HG02970 (cell line): Measurements from ENCODE around the gene STMN3.
"Not testable (repeated sequence)": the region's sequence is repeated elsewhere in the genome, so short reads cannot be mapped to it uniquely, and the experiment has no call there.

Experiments used
- ATAC-seq: cut with Tn5 transposase; IDR thresholded peaks from one replicate; pipeline ENCODE4 v1.9.1; 2021; ENCODE audit warnings: mild to moderate bottlenecking, moderate library complexity, moderate number of reproducible peaks; ENCODE audit not compliant: unreplicated experiment, low FRiP score

Gene STMN3

DNA sequence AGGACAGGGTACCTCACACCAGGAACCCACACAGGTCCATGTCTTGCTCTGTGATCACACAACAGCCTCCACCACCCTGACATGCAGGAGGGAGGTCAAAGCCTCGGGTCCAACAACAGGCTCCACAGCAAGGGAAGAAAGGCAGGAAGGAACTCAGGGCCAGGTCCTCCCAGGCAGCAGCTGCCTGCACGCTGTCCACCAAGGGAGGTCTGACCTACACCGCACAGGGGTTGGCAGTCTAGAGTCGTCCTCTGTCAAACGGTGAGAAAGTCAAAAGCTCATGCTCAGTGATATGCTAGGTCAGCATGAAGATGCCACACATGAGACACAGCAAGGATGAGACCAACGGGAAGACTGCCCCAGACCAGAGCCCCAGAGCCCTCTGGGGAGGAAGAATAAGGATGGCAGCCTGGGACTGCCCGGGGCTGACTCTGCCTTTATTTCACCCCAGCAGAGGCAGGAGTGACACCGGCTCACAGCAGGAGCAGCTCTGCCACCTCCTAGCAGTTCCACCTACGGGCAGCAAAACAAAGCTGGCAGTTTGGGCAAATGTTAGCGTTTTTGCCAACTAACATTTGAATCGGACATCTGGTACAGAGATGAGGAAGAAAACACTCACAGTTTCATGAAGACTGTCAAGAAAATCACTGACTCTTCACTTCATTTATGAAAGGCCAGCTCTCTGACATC lies 34.8 kb downstream of the STMN3 start:
- no peak for ATAC-seq

DNA sequence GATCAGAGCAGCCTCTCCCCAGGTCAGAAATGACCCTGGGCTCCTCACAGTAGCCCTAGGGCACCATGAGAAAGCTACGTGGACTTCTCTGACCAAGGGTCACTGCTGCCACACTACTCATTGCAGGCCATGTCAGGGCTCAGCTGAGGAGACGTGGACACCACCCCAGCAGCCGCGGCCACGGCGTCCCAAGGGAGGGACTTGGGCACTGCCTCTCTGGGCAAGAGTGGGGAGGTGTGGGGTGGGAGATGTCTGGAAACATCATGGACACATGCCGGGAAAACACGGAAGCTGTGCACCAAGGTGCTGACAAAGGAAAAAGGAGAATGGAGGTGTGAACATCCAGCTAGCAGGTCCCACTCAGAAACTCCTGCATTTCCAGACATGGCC lies 35.4 kb downstream of the STMN3 start:
- ATAC-seq = no peak

DNA sequence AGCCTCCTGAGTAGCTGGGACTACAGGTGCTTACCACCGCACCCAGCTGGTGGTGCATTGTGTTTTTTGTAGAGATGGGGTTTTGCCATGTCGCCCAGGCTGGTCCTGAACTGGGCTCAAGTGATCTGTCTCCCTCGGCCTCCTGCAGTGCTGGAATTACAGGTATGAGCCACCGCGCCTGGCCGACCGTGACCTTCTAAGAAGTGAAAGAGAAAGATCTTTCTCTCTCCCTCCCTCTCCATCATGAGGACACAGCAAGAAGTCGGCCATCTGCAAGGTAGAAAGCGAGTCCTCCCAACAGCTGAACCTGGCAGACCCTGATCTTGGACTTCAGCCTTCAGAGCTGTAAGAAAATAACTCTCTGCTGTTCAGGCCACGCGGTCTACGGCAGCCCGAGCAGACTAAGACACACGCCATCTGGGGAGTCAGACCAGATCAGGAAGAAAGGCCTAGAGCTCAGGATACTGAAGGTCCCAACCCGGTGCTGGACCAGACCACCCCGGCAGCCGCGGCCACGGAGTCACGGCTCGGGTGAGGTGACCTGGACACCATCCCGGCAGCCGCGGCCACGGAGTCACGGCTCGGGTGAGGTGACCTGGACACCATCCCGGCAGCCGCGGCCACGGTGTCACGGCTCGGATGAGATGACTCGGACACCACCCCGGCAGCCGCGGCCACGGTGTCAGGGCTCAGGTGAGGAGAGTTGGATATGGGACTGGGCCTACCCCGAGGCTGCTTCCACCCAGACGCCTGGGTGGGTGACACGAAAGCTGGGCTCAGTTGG lies 35.9 kb downstream of the STMN3 start:
- no peak for ATAC-seq

DNA sequence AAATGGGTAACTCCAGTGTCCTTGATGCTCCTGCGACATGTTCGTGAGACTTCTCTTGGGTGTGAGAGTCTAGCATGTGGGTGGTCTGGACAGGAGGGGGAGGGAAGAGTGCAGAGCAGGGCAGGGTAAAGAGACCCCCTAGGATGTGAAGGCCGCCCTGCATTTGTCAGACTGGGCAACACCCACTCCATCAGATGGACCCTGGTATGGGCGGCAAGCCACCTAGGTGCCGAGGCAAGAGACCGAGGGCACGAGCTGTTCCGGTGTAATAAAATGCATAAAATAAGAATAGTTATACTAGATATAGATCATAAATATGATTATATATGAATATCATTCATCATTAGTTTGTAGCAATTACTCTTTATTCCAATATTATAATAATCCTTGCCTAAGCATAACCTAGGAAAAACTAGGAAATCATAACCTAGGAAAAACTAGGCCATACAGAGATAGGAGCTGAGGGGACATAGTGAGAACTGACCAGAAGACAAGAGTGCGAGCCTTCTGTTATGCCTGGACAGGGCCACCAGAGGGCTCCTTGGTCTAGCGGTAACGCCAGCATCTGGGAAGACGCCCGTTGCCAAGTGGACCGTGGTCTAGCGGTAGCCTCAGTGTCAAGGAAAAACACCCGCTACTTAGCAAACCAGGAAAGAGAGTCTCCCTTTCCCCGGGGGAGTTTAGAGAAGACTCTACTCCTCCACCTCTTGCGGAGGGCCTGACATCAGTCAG lies 39.2 kb downstream of the STMN3 start:
- ATAC-seq = not testable (repeated sequence)

DNA sequence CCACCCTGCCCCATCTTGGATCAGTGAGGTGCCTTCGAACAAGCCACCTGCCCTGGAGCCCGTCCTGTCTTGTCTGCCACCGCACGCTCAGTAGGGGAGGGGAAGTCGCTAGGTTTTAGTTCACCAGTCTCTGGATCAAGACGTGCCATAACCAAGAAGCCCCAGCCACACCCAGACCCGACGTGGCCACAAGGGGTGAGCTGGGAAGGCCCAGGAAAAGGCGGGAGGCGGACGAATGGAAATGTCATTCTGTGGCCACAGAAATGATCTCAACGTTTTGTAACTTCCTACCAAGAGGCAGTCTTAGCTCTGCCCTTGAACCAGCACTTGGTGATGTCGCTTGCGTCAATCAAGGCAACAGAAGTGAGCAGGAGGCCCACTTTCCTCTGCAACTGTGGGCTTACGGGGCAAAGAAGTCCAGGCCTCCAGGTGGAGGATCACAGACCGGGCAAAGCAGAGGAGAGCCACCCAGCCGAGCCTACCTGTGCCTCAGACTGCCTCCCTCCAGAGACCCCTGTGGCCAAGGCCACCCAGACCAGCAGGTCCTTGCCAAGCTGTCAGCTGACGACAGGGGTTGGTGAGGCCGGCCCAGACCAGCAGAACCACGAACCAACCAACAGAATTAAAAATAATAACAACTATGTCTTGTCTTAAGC lies 40.8 kb downstream of the STMN3 start:
- ATAC-seq = no peak

DNA sequence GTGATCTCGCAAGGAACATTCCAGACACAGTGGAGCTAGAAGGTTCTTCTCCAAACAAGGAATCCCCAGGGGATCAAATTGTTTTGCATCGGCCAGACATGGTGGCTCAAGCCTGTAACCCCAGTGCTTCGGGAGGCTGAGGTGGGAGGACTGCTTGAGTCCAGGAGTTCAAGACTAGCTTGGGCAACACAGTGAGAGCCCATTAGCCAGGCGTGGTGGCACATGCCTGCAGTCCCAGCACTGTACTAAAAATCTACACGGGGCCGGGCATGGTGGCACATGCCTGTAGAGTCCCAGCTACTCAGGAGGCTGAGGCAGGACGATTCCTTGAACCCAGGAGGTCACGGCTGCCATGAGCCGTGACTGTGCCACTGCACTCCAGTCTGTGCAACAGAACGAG lies 41.6 kb downstream of the STMN3 start:
- ATAC-seq = no peak

DNA sequence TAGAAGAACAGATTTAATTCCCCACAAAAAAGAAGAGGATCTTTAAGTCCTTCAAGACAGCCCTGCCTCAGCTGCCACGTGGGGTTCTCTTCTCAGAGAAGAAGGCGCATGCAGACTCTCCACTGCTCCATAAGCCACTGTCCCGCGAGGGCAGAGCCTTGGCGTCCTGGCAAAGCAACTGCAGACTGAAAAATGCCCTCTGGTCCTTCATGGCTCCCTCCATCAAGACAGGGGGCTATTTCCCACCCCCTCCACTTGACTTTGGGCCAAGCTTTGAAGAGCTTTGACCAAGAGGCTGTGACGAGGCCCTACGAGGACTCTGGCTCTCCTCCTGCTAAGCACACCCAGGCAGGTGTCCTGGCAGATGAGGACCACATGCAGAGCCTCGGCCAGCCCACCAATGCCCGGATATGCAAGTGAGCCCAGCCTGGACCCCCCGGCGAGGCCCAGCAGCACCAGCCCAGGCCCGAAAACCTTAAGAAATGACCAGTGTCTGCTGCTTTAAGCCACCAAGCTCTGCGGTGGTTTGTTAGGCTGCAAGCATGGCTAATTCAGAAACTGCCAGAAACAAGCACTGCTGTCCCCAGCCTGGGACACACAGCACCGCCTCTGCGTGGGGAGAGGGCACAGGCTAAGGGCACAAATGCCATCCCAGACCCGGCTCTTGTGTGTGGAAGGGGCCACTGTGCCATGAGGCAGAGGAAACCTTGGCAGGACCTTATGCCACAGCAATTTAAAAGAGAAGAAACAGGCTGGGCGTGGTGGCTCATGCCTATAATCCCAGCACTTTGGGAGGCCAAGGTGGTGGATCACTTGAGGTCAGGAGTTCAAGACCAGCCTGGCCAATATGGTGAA lies 42.4 kb downstream of the STMN3 start:
- no peak for ATAC-seq

DNA sequence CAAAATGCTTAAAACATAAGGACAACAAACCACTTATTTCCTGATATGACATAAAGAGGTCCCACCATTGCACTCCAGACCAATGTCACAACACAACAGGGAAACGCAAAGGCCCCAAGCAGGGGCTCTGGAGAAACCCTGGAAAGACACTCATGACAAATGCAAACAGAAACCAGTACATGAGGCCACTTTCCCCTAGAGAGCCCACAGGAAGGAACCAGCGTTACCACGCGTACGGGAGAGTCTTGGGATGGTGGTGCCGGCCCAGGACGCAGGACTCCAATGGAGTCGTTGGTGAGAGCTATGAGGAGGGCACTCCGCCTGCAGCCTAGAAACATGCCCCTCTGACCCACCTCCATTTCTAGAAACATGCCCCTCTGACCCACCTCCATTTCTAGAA lies 46.5 kb downstream of the STMN3 start:
- no peak for ATAC-seq

DNA sequence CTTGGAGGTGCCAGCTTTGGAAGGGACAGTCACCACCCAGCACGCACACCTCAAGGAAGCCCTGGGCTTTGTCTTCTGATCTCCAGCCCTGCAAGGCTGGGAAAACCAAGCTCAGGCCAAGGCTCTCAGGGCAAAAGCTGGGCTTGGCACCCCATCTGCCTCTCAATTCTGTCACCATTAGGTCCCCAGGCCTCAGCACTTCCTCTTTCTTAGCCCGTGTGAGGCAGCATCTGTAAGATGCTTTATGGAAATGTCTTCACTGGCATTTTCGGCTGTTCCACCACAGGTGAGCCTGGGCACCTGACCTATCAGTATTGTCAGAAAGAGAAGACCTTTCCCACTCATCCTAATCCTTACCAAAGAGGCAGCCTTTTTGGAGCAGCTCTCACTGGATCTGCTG lies 50.9 kb downstream of the STMN3 start:
- no peak for ATAC-seq

DNA sequence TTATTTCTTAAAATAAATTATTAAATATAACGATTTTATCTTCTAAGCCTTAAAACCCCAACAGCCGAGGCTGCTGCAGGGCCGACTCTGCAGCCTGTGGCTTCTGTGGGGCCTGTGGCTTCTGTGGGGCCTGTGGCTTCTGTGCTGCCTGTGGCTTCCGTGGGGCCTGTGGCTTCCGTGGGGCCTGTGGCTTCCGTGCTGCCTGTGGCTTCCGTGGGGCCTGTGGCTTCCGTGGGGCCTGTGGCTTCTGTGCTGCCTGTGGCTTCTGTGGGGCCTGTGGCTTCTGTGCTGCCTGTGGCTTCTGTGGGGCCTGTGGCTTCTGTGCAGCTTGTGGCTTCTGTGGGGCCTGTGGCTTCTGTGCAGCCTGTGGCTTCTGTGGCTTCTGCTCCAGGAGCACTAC lies 51.5 kb downstream of the STMN3 start:
- ATAC-seq = not testable (repeated sequence)

DNA sequence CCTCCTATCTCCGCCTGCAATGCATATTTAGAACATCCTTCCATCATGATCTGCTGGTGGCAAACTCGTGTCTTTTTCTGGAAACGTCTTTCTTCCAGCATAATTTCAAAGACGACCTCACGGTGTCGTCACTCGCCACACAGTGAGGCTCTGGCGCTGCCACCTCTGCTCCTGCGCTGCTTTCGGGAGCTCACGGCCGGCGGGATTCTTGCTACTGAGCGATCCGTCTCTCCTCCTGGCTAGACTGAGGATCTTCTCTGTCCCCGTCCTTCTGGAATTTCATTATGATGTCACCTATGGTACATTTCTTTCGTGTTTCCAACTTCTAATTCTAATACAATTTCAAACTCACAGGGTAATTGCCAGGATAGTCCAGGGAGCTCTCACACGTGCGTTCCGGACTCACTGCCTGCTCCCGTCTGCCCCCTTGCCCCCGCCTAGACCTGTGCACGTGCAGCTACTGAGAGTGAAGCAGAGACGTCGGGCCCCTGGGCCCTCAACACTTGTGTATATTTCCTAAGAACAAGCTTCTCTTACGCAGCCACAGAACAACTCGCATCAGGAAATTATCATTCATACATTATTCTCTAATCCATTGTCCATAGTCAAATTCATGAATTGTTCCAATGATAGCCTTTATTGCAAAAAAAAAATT lies 53.7 kb downstream of the STMN3 start:
- no peak for ATAC-seq

DNA sequence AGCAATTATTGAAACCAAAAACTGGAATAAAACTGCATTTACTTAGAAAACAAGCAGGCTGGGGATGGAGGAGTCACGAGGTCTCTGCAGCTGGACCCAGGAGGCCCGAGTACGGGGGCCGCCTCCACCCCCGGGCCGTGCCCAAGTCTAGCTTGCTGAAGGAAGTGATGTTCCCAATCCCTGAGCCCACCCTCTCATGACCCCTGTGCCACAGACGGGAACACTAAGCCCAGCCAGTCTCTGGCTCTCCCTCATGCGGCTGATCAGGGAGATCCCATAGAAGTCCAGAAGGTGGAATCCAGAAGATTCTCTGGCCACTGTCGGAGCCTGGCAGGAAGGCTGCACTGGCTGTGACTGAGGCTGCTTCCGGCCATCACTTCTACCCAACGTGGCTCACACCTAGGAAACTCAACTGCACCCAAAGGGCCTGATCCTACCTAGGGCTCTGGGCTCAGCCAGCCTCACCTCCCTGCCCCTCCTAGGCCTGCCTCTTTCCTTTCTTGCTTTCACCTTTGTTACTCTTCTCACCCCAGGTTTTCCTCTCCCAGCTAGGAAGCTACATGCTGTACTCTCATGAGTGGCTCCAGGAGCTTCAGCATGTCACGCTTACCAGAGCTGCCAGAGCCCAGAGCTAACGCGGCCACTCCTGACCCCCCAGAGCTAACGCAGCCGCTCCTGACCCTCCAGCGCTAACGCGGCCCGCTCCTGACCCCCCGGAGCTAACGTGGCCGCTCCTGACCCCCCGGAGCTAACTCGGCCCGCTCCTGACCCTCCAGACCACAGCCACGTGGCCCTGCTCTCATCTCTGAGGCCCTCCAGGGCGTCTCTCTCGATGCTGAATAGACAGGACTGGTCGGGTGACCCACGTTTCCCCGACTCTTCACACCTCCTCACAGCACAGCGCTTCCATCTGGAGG lies 54.5 kb downstream of the STMN3 start:
- no peak for ATAC-seq

DNA sequence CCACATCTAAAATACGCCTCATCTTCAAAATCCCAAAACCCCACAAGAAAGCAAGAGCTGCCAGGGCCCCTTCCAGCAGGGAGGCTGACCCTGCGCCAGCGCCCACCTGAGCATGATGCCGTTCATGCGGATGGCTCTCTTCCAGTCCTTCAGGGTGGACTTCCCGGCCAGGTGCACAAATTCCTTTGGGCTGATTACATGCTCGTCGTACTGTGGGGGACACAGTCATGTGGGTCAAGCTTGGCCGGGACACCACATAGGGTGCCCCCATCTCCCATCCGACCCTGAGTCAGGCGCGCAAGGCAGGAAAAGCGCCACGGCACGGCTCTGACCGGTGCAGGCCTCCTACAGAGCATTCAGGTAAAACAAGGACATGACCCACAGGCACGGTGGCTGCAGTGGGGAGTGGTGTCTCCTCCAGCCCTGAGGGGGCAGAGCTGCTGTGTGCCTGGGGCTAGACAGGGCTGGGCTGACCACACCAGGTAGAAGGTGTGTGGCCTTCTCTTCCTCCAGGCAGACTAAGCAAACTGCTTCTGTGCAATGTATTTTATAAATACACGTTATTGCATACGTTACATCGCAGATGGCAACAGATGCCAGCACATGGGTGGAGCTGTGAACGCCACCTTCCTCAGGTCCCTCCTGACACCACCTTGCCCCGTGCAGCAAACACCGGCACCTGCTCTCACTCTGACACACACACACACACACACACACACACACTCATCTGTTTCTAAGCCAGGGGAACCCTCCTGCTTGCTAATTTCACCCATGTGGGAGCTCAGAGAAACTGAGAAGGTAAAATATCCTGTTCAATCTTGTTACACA lies 55.4 kb downstream of the STMN3 start:
- no peak for ATAC-seq

DNA sequence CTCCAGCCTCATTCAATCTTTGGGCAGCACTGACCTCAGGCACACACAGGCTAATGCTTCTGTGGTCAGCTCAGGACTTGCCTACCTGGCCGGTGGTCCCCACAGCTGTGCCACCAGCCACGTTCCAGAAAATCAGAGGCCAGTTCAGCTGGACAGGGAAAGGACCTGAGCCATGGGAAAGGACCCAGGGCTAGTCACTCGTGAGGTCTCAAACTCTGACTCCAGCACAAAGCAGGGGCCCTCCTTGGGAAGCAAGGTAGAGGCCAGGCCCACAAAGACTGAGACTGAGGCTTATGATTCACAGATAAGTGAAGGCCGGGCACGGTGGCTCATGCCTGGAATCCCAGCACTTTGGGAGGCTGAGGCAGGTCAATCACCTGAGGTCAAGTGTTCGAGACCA lies 56.8 kb downstream of the STMN3 start:
- ATAC-seq = no peak

DNA sequence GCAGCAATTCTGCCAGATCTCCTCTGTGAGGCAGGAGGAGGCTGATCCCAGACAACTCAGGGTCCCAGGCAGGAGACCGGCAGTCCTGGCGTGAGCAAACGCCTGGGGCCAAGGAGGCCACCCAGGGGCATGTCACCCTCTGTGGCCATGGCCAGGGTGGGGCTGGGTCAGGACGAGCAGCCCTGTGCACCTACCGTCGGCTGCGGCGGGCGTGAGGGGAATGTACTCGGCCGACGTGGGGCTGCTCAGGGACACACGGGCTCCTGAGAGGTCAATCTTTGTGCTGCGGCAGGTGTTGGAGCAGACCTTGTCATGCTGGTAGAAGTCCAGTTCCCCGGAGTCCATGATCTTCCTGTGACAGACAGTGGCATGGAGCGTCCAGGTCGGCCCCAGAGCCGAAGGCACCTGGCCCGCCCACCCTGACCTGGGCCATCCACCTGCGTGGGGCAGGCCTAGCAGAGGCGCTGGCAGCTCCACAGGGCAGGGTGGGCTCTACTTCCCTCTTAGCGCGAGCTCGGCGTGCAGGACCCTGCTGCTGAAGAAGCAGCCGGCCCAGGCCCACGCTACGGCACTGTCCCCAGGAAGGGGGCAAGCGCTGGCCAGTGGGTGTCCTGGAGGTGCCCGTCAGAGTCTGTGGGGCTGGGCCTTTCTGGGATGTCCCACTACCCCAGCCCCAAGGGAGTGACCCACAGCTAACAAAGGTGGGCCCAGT lies 57.7 kb downstream of the STMN3 start:
- no peak for ATAC-seq

DNA sequence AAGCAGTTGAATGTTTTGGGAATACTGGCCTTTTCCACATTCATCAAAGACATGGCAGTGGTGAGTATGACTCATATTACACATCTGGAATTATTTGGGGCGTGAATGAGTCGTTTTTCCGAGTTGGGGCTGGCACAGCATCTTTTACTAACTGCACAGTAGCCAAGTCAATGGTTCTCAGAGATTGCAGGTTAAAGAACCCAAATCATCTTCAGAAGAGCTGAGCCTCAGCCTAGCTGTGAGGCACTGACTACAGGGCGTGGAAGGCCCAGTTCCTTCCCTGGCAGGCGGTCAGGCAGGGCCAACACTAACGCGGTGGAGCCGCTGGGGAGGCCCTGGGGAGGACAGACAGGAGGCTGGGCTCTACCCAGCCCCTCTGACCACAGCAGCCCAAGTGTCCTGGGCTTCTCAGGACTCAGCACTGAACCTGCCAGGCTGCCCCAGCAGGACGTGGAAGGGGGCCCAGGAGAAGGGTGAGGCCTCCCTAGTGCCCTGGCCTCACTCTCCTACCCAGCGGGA lies 59.1 kb downstream of the STMN3 start:
- ATAC-seq = no peak

DNA sequence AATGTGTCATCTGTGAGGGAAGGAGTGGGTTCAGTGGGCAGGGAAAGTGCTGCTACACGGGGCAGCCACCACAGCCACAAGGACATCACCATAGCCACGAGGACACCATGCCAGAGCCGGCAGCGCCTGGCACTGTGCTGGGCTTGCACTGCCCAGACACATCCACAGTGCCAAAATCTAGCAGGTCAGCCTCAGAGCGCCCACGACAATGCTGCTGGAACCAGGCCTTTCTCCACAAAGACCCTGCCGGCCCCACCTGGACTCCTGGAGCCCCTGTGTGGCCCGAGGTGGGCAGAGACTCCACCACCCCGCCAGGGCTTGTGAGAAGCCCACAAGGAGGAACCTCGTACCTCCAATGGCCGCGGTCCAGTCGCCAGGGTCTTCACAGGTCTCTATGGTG lies 60.6 kb downstream of the STMN3 start:
- ATAC-seq = no peak
